Peyer's patch (tissue), 4 donors: Measurements from ENCODE around the gene DEFB132. TPM values are rescaled to one million over a fixed set of nuclear protein-coding genes. Genes with fewer than 3 reads are reported as not detected.
A peak's percentile ranks its signal among the peaks of the same experiment; 100 is the strongest.
"Not testable (repeated sequence)": the region's sequence is repeated elsewhere in the genome, so short reads cannot be mapped to it uniquely, and the experiment has no call there.

ENCODE experiments used
- DNase-seq, 3 donors: peaks; one replicate each; pipeline ENCODE4 v3.0.0-alpha.2; 2017 to 2019
- H3K27ac ChIP-seq, 4 donors: fragments of 200-600 bp; sonication (generic); one replicate each; pipeline ENCODE4 v1.5.1; 2016 to 2019
- H3K27me3 ChIP-seq, 2 donors: fragments of 200-600 bp; sonication (generic); one replicate each; pipeline ENCODE4 v1.5.1; 2019
- H3K36me3 ChIP-seq, 3 donors: fragments of 200-600 bp; sonication (generic); one replicate each; pipeline ENCODE4 v1.5.1; 2016 to 2019
- H3K4me1 ChIP-seq, 4 donors: fragments of 200-600 bp; sonication (generic); one replicate each; pipeline ENCODE4 v1.5.1; 2016 to 2019
- H3K4me3 ChIP-seq, 4 donors: fragments of 200-600 bp; sonication (generic); 1 replicate in 3 of 4; 2 replicates in 1 of 4; pipeline ENCODE4 v1.5.1; 2016 to 2019; ENCODE audit warnings: mild to moderate bottlenecking in 1 of 4
- H3K9me3 ChIP-seq, 4 donors: fragments of 200-600 bp; sonication (generic); one replicate each; pipeline ENCODE4 v1.5.1; 2016 to 2019; ENCODE audit warnings: mild to moderate bottlenecking in 1 of 4
- CTCF ChIP-seq, 6 experiments: fragments of 450-650 bp in 4 of 6; fragments of 200-600 bp in 2 of 6; sonication (generic) in 1 of 6; IDR thresholded peaks; one replicate each; pipeline ENCODE4 v1.5.1; 2017 to 2019; ENCODE audit warnings: antibody characterized with exemption in 6 of 6, mild to moderate bottlenecking in 3 of 6, moderate library complexity in 1 of 6
- POLR2A ChIP-seq, 2 donors: fragments of 450-650 bp; IDR thresholded peaks; one replicate each; pipeline ENCODE4 v1.5.1; 2017; ENCODE audit warnings: antibody characterized with exemption in 2 of 2, mild to moderate bottlenecking in 2 of 2, moderate library complexity in 2 of 2
- total RNA-seq, 4 donors: library from RNA; depleted of rRNA; stranded (reverse); fragments of >200 nt; gene quantifications; one replicate each; pipeline ENCODE4 v1.1.0, GENCODE V29; 2016

DEFB132 gene
- total RNA-seq, 4 donors from 2014 or later, result not detected

GRCh38 chr20:252801-253200, 4.7 kb upstream of the DEFB132 start:
- no peaks in the 10 kb centered on the region for H3K36me3 ChIP-seq
- no peak for DNase-seq
- no peaks in the 10 kb centered on the region for H3K4me1 ChIP-seq
- H3K9me3 ChIP-seq, result no peaks in the 10 kb centered on the region
- H3K27me3 ChIP-seq, result no peaks in the 10 kb centered on the region
- no peak overlapping the region for H3K27ac ChIP-seq
- no peak overlapping the region for H3K4me3 ChIP-seq
- no peak for TF ChIP-seq POLR2A (IDR thresholded peaks at IDR 0.05)
- no peak for TF ChIP-seq CTCF (IDR thresholded peaks at IDR 0.05)

GRCh38 chr20:253447-253846, 4.1 kb upstream of the DEFB132 start:
- not testable (repeated sequence) for H3K9me3 ChIP-seq, H3K27me3 ChIP-seq, H3K27ac ChIP-seq, DNase-seq, H3K36me3 ChIP-seq, H3K4me1 ChIP-seq, H3K4me3 ChIP-seq

GRCh38 chr20:258269-258858, 840 bp downstream of the DEFB132 start:
- H3K4me3 ChIP-seq, result no peak overlapping the region
- no peaks in the 10 kb centered on the region for H3K27me3 ChIP-seq
- TF ChIP-seq CTCF (IDR thresholded peaks at IDR 0.05) (no peak), POLR2A (IDR thresholded peaks at IDR 0.05) (no peak)
- H3K4me1 ChIP-seq, result no peaks in the 10 kb centered on the region
- H3K27ac ChIP-seq, result no peak overlapping the region
- no peaks in the 10 kb centered on the region for H3K36me3 ChIP-seq
- no peaks in the 10 kb centered on the region for H3K9me3 ChIP-seq
- no peak for DNase-seq

GRCh38 chr20:258963-259362, 1.4 kb downstream of the DEFB132 start:
- TF ChIP-seq CTCF (IDR thresholded peaks at IDR 0.05) (no peak), POLR2A (IDR thresholded peaks at IDR 0.05) (no peak)
- no peak overlapping the region for H3K27ac ChIP-seq
- no peaks in the 10 kb centered on the region for H3K36me3 ChIP-seq
- no peaks in the 10 kb centered on the region for H3K9me3 ChIP-seq
- H3K4me3 ChIP-seq, result no peak overlapping the region
- H3K27me3 ChIP-seq, result no peaks in the 10 kb centered on the region
- no peaks in the 10 kb centered on the region for H3K4me1 ChIP-seq
- peak in 1 of 3 donors; percentile 20 for DNase-seq

- no peaks in the 10 kb centered on the region for H3K4me1 ChIP-seq
- H3K4me3 ChIP-seq, result no peak overlapping the region
- no peak for DNase-seq
- no peak for TF ChIP-seq POLR2A (IDR thresholded peaks at IDR 0.05)
- no peak for TF ChIP-seq CTCF (IDR thresholded peaks at IDR 0.05)
- no peaks in the 10 kb centered on the region for H3K9me3 ChIP-seq
- no peak overlapping the region for H3K27ac ChIP-seq
- H3K36me3 ChIP-seq, result no peaks in the 10 kb centered on the region
- no peaks in the 10 kb centered on the region for H3K27me3 ChIP-seq
These were observed 2.5 kb downstream of the DEFB132 start for GRCh38 chr20:259981-260380.

GRCh38 chr20:263701-264100, 6.2 kb downstream of the DEFB132 start:
- no peak for DNase-seq
- H3K9me3 ChIP-seq, result no peaks in the 10 kb centered on the region
- no peaks in the 10 kb centered on the region for H3K36me3 ChIP-seq
- no peaks in the 10 kb centered on the region for H3K4me1 ChIP-seq
- no peak overlapping the region for H3K27ac ChIP-seq
- H3K4me3 ChIP-seq, result no peak overlapping the region
- H3K27me3 ChIP-seq, result no peaks in the 10 kb centered on the region
- no peak for TF ChIP-seq CTCF (IDR thresholded peaks at IDR 0.05)
- no peak for TF ChIP-seq POLR2A (IDR thresholded peaks at IDR 0.05)
